Motor neuron (in vitro differentiated cells): ENCODE measurements around the gene LMF2. TPM values are rescaled to one million over a fixed set of nuclear protein-coding genes. Genes with fewer than 3 reads are reported as not detected.

Experiments
- ATAC-seq, 8 experiments: fragments of 200-7000 bp; cut with Tn5 transposase; replicated peaks in 6 of 8; 2 replicates each; pipeline ENCODE4 v1.8.0; 2021; ENCODE audit warnings: mild to moderate bottlenecking in 8 of 8, moderate library complexity in 8 of 8
- H3K27ac ChIP-seq, 2 donors: fragments of 250-450 bp; sonication (Bioruptor Pico); 2 replicates each; pipeline ENCODE4 v1.9.0; 2021; ENCODE audit warnings: antibody characterized with exemption in 2 of 2, mild to moderate bottlenecking in 2 of 2, moderate library complexity in 1 of 2
- H3K4me1 ChIP-seq, 2 donors: fragments of 250-450 bp; sonication (Bioruptor Pico); replicated peaks in 1 of 2; 2 replicates each; pipeline ENCODE4 v1.6.1; 2021; ENCODE audit warnings: antibody characterized with exemption in 2 of 2, mild to moderate bottlenecking in 2 of 2, moderate library complexity in 1 of 2
- H3K4me3 ChIP-seq, 5 donors: fragments of 250-450 bp; sonication (Bioruptor Pico); 2 replicates each; pipeline ENCODE4 v1.9.0; 2021; ENCODE audit warnings: antibody characterized with exemption in 5 of 5, mild to moderate bottlenecking in 5 of 5, moderate library complexity in 4 of 5
- WGBS, 10 experiments: fragments of 450-650 bp; shearing (Covaris generic); methylation state at CpG; one replicate each; pipeline ENCODE4 v1.0.0; 2022; 5-methylcytosine and 5-hydroxymethylcytosine counted together
- in situ Hi-C, 9 experiments: fragments of 400-800 bp; cut with MboI; loops; one replicate each; pipeline ENCODE4 v1.15.0; 2021; ENCODE audit warnings: low sequenced_read_pairs in 9 of 9, low pct_unique_long_range_greater_than_20kb in 2 of 9; ENCODE audit not compliant: unreplicated experiment in 9 of 9
- total RNA-seq, 8 experiments: library from RNA; unstranded; fragments of 300-600 nt; gene quantifications; 2 replicates each; pipeline versions ENCODE4 v1.2.3 to v1.2.4, GENCODE V29; 2022

The LMF2 gene
- total RNA-seq, 8 experiments from 2014 or later, result 20.2 to 44.9 (median 39.9) TPM

- Histone ChIP-seq H3K4me1 (no peaks in the 10 kb centered on the region), H3K4me3 (no peak overlapping the region), H3K27ac (no peak overlapping the region)
- ATAC-seq, result no peak
- WGBS, 10 experiments, result 81 to 85% methylated on average over 4 to 5 of the region's 20 CpGs; no CpG with 5 or more reads in 8 of the 10 experiments
- in situ Hi-C loops, result no loop called here
These were observed 10.2 kb upstream of the LMF2 start for GRCh38 chr22:50517495-50518260.

GRCh38 chr22:50516891-50517290 lies 9.4 kb upstream of the LMF2 start:
- 60 to 100% (median 83%) methylated on average over 1 to 12 of the region's 16 CpGs; no CpG with 5 or more reads in 5 of the 10 experiments for WGBS, 10 experiments
- in situ Hi-C loops, result no loop called here
- H3K27ac ChIP-seq, result no peak overlapping the region
- H3K4me1 ChIP-seq, result no peaks in the 10 kb centered on the region
- no peak overlapping the region for H3K4me3 ChIP-seq
- peak in 3 of 8 experiments; percentile 4 to 12 (median 10) for ATAC-seq

- WGBS, 10 experiments, result 88 to 100% (median 95%) methylated on average over 3 to 4 of the region's 8 CpGs; no CpG with 5 or more reads in 7 of the 10 experiments
- no peak overlapping the region for H3K27ac ChIP-seq
- H3K4me3 ChIP-seq, result no peak overlapping the region
- in situ Hi-C loops, result no loop called here
- no peaks in the 10 kb centered on the region for H3K4me1 ChIP-seq
- ATAC-seq, result no peak
These were observed 8.6 kb upstream of the LMF2 start for GRCh38 chr22:50516068-50516467.

- WGBS, 10 experiments, result 70 to 100% (median 100%) methylated on average over 1 to 3 of the region's 15 CpGs; no CpG with 5 or more reads in 5 of the 10 experiments
- no peak for ATAC-seq
- in situ Hi-C loops, result no loop called here
- Histone ChIP-seq H3K4me3 (no peak overlapping the region), H3K4me1 (peaks cover 8 to 12% of the 10 kb centered on the region in 2 donors), H3K27ac (no peak overlapping the region)
These were observed 5.7 kb upstream of the LMF2 start for GRCh38 chr22:50513175-50513574.

- 0 to 19% (median 7%) methylated on average over 1 to 3 of the region's 3 CpGs; no CpG with 5 or more reads in 1 of the 10 experiments for WGBS, 10 experiments
- no peak for ATAC-seq
- Histone ChIP-seq H3K4me3 (peak overlapping the region; percentile 70 to 100 (median 91)), H3K27ac (peak overlapping the region; percentile 94 to 98), H3K4me1 (peaks cover 14 to 18% of the 10 kb centered on the region in 2 donors)
- in situ Hi-C loops, result no loop called here
These were observed 1.4 kb upstream of the LMF2 start for GRCh38 chr22:50508897-50509296.

GRCh38 chr22:50507991-50508884 lies 736 bp upstream of the LMF2 start, which contains the start of gene NCAPH2:
Gene NCAPH2 (plus strand): TSS chr22:50508224. CDS start chr22:50508338, 114 bp downstream.
- WGBS, 10 experiments, result 0 to 29% (median 0%) methylated on average over 1 to 10 of the region's 76 CpGs; no CpG with 5 or more reads in 1 of the 10 experiments
- ATAC-seq, result peak; percentile 65 to 77 (median 72)
- in situ Hi-C loops, result no loop called here
- peaks cover 14 to 18% of the 10 kb centered on the region in 2 donors for H3K4me1 ChIP-seq
- peak within 1 kb of the TSS; percentile 94 to 98 for H3K27ac ChIP-seq
- H3K4me3 ChIP-seq, result peak within 1 kb of the TSS; percentile 80 to 100 (median 98)

- WGBS, 10 experiments, result 0 to 35% (median 0%) methylated on average over 1 to 2 of the region's 21 CpGs; no CpG with 5 or more reads in 6 of the 10 experiments
- in situ Hi-C loops, result no loop called here
- peak; percentile 2 to 12 (median 9) for ATAC-seq
- peak overlapping the region; percentile 89 to 94 for H3K27ac ChIP-seq
- H3K4me1 ChIP-seq, result peaks cover 14 to 18% of the 10 kb centered on the region in 2 donors
- H3K4me3 ChIP-seq, result peak overlapping the region; percentile 80 to 98 (median 95)
These were observed 686 bp downstream of the LMF2 start for GRCh38 chr22:50506611-50507420.

- in situ Hi-C loops, result no loop called here
- Histone ChIP-seq H3K4me1 (peaks cover 14 to 18% of the 10 kb centered on the region in 2 donors), H3K27ac (no peak overlapping the region), H3K4me3 (peak overlapping the region; percentile 80 to 98 (median 95))
- 80 to 100% (median 96%) methylated on average over 1 to 13 of the region's 41 CpGs; no CpG with 5 or more reads in 5 of the 10 experiments for WGBS, 10 experiments
- no peak for ATAC-seq
These were observed 1.5 kb downstream of the LMF2 start for GRCh38 chr22:50505776-50506610.

GRCh38 chr22:50505276-50505775 lies 2.2 kb downstream of the LMF2 start:
- H3K4me3 ChIP-seq, result no peak overlapping the region
- ATAC-seq, result no peak
- WGBS, 10 experiments, result 92 to 100% (median 100%) methylated on average over 1 to 4 of the region's 14 CpGs; no CpG with 5 or more reads in 7 of the 10 experiments
- no peak overlapping the region for H3K27ac ChIP-seq
- peaks cover 14 to 18% of the 10 kb centered on the region in 2 donors for H3K4me1 ChIP-seq
- in situ Hi-C loops, result no loop called here

- Histone ChIP-seq H3K27ac (no peak overlapping the region), H3K4me1 (peaks cover 13% of the 10 kb centered on the region in 2 donors), H3K4me3 (no peak overlapping the region)
- WGBS, 10 experiments, result 50 to 100% methylated on average over 1 to 2 of the region's 44 CpGs; no CpG with 5 or more reads in 8 of the 10 experiments
- in situ Hi-C loops, result no loop called here
- ATAC-seq, result no peak
These were observed 2.9 kb downstream of the LMF2 start for GRCh38 chr22:50504369-50505211.
